Measurements from ENCODE around the gene INHBB.

INHBB gene

DNA sequence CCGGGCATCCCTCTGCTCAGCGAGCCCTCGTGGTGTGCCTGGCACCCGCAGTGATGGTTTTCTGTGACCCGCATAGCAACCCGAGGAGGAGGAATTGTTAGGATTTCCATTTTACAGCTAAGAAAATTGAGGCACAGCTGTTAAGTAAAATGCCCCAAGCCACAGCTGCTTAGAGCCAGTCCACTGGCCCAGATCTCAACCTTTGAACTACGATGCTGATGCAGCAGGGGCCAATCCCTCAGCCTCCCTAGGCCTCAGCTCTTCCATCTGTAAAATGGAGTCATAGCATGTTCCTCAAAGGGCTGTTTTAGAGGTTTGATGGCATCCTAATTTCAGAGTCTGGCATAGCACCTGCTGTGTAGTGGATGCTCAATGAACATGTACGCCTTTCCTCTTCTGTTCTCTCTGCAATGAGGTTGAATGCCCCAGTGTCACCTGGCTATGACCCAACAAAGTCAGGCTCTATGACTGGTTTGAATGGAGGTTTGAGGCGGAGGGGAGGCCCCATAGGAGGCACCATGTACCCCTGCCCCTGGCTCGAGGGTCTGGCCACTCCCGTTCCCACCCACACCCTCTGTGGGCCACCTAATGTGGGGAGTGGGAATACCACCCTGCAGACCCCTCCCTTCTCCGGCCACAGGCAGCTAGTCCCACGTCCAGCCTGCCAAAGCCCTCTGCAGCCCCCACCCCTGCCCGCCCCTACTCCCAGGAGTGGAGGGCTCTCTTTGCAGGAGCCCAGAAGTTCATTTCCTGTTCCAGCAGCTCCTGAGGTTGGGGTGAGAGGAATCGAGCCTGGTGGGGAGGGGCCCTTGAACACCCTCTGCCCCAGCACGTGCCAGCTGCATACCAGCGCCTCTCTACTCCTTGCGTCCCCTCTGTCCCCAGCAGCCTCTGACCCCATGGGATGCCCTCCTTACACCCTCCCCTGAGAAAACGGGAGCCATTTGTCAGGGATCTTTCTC, 31.0 kb downstream of the INHBB start:
- H3K79me2 ChIP-seq (ENCODE audit: low read length) = no peaks in the 10 kb centered on the region
- H3K4me3 ChIP-seq (ENCODE audit: low read length) = no peak overlapping the region
- no peaks in the 10 kb centered on the region for H3K9me2 ChIP-seq (replicated peaks; ENCODE audit: insufficient read depth, low read length)
- no peak overlapping the region for H3K9ac ChIP-seq (ENCODE audit: low read length)
- no peaks in the 10 kb centered on the region for H3K9me3 ChIP-seq (replicated peaks; ENCODE audit: insufficient read depth, low read length)
- H3K27ac ChIP-seq (ENCODE audit: low read length) = no peak overlapping the region
- no peaks in the 10 kb centered on the region; the same call in 1 of the 2 replicates for H3K27me3 ChIP-seq (replicated peaks; ENCODE audit: insufficient read depth, low read length)
- H3K4me2 ChIP-seq (ENCODE audit: low read depth, low read length) = no peak overlapping the region
- no peaks in the 10 kb centered on the region for H4K20me1 ChIP-seq (ENCODE audit: insufficient read depth, low read length)
- H2AFZ ChIP-seq (ENCODE audit: low read length) = no peak overlapping the region
- TF ChIP-seq, protein P1, sequence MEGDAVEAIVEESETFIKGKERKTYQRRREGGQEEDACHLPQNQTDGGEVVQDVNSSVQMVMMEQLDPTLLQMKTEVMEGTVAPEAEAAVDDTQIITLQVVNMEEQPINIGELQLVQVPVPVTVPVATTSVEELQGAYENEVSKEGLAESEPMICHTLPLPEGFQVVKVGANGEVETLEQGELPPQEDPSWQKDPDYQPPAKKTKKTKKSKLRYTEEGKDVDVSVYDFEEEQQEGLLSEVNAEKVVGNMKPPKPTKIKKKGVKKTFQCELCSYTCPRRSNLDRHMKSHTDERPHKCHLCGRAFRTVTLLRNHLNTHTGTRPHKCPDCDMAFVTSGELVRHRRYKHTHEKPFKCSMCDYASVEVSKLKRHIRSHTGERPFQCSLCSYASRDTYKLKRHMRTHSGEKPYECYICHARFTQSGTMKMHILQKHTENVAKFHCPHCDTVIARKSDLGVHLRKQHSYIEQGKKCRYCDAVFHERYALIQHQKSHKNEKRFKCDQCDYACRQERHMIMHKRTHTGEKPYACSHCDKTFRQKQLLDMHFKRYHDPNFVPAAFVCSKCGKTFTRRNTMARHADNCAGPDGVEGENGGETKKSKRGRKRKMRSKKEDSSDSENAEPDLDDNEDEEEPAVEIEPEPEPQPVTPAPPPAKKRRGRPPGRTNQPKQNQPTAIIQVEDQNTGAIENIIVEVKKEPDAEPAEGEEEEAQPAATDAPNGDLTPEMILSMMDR (IDR thresholded peaks at IDR 0.05; ENCODE audit: low read length) = no peak
- TF ChIP-seq EZH2phosphoT487 (IDR thresholded peaks at IDR 0.05; ENCODE audit: low read length) (no peak), EZH2 (optimal IDR thresholded peaks at IDR 0.05; ENCODE audit: low read depth, low read length) (no peak)
- no peaks in the 10 kb centered on the region for H3K36me3 ChIP-seq (replicated peaks; ENCODE audit: insufficient read depth, low read length)
- no peaks in the 10 kb centered on the region for H3K4me1 ChIP-seq (ENCODE audit: low read length)
- DNase-seq = no peak
- H3F3A ChIP-seq (ENCODE audit: insufficient read depth, low read length) = no peaks in the 10 kb centered on the region

DNA sequence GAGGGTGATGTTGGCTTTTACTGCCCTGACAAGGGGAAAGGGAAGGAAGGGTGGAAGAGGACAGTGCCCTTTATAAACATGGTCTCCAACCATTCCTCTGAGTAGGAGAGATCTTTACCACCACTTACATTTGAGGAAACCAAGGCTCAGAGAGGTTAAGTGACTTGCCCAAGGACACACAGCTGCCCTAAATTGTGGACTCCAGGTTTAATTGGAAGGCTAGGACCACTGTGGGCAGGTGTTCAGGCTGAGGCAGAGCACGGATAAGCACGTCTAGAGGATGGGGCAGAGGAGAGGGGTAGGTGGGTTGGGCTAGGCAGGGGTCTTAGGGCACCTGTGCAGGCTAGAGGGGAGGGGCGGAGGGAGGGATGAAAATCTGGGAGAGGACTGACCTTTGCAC, 32.7 kb downstream of the INHBB start:
- H3K9me2 ChIP-seq (replicated peaks; ENCODE audit: insufficient read depth, low read length) = no peaks in the 10 kb centered on the region
- no peak overlapping the region for H3K4me2 ChIP-seq (ENCODE audit: low read depth, low read length)
- no peaks in the 10 kb centered on the region for H3K9me3 ChIP-seq (replicated peaks; ENCODE audit: insufficient read depth, low read length)
- no peaks in the 10 kb centered on the region; the same call in 1 of the 2 replicates for H3K27me3 ChIP-seq (replicated peaks; ENCODE audit: insufficient read depth, low read length)
- H4K20me1 ChIP-seq (ENCODE audit: insufficient read depth, low read length) = no peaks in the 10 kb centered on the region
- no peaks in the 10 kb centered on the region for H3K79me2 ChIP-seq (ENCODE audit: low read length)
- H3K4me3 ChIP-seq (ENCODE audit: low read length) = no peak overlapping the region
- H3K36me3 ChIP-seq (replicated peaks; ENCODE audit: insufficient read depth, low read length) = no peaks in the 10 kb centered on the region
- H2AFZ ChIP-seq (ENCODE audit: low read length) = no peak overlapping the region
- H3K27ac ChIP-seq (ENCODE audit: low read length) = no peak overlapping the region
- no peak overlapping the region for H3K9ac ChIP-seq (ENCODE audit: low read length)
- no peak for DNase-seq
- TF ChIP-seq, protein P1 (IDR thresholded peaks at IDR 0.05; ENCODE audit: low read length) = no peak
- TF ChIP-seq EZH2phosphoT487 (IDR thresholded peaks at IDR 0.05; ENCODE audit: low read length) (no peak), EZH2 (optimal IDR thresholded peaks at IDR 0.05; ENCODE audit: low read depth, low read length) (no peak)
- no peaks in the 10 kb centered on the region for H3K4me1 ChIP-seq (ENCODE audit: low read length)
- no peaks in the 10 kb centered on the region for H3F3A ChIP-seq (ENCODE audit: insufficient read depth, low read length)

DNA sequence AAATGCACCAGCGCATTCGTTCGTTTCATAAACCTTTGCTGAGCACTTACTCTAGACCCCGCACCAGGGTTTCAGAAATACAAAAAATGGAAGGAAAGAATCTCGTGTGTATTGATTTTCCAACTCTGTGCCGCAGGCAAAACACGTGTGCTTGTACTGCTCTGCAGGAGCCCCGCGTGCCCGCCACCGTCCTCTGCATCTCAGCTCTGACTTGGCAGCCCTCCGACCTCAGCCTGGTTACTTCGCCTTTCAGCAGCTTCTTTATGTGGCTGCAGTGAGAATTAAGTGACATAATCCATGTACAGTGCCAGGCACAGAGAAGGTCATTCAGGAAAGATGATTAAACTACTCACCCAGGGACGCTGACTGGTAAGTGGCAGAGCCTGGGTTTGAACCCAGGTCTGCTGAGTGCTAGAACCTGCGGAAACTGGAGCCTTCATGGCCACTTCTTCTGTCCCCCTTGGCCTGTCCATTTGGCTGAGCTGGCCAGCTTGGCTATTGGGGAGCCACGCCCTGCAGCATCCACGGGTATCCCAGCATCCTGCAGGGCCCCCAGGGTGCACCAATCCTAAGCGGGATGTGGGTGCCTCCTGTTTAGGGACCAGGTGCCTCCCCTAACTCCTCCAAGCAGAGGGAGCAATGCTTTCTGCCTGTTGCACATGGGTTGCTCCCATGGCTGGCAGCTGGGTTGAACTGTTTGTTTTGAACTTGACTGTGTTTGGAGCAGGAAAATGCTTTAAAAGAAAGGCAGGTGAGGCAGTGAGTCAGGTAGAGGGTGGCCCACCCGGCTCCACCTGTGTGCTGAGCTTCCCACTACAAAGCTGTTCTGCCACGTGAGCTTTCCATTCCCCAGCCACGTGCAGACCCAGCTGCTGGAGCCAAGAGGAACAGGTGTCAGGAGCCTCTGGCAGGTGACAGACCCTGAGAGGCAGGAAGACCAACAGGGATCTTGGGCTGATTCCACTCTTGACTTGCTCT, 34.3 kb downstream of the INHBB start:
- TF ChIP-seq, protein P1 (IDR thresholded peaks at IDR 0.05; ENCODE audit: low read length) = no peak
- TF ChIP-seq EZH2 (optimal IDR thresholded peaks at IDR 0.05; ENCODE audit: low read depth, low read length) (no peak), EZH2phosphoT487 (IDR thresholded peaks at IDR 0.05; ENCODE audit: low read length) (no peak)
- Histone ChIP-seq H3F3A (ENCODE audit: insufficient read depth, low read length) (no peaks in the 10 kb centered on the region), H3K9me3 (replicated peaks; ENCODE audit: insufficient read depth, low read length) (no peaks in the 10 kb centered on the region), H3K4me2 (ENCODE audit: low read depth, low read length) (no peak overlapping the region), H2AFZ (ENCODE audit: low read length) (no peak overlapping the region), H3K9me2 (replicated peaks; ENCODE audit: insufficient read depth, low read length) (no peaks in the 10 kb centered on the region), H4K20me1 (ENCODE audit: insufficient read depth, low read length) (no peaks in the 10 kb centered on the region), H3K27me3 (replicated peaks; ENCODE audit: insufficient read depth, low read length) (no peaks in the 10 kb centered on the region; the same call in 1 of the 2 replicates), H3K4me3 (ENCODE audit: low read length) (no peak overlapping the region), H3K36me3 (replicated peaks; ENCODE audit: insufficient read depth, low read length) (no peaks in the 10 kb centered on the region), H3K4me1 (ENCODE audit: low read length) (no peaks in the 10 kb centered on the region), H3K9ac (ENCODE audit: low read length) (no peak overlapping the region), H3K79me2 (ENCODE audit: low read length) (no peaks in the 10 kb centered on the region), H3K27ac (ENCODE audit: low read length) (no peak overlapping the region)
- no peak for DNase-seq
